Esophagus muscularis mucosa (tissue), 4 donors: Measurements from ENCODE around the gene NINJ1.

ENCODE experiments used
- CTCF ChIP-seq, 3 experiments: fragments of 200-600 bp in 2 of 3; fragments of 450-650 bp in 1 of 3; sonication (generic) in 2 of 3; IDR thresholded peaks; one replicate each; pipeline ENCODE4 v1.5.1; 2017 to 2019; ENCODE audit warnings: antibody characterized with exemption in 3 of 3, mild to moderate bottlenecking in 2 of 3, moderate library complexity in 1 of 3
- EP300 ChIP-seq: sonication (generic); formaldehyde crosslinking; IDR thresholded peaks from one replicate; pipeline ENCODE4 v1.6.1; 2017; ENCODE audit warnings: antibody characterized with exemption
- POLR2A ChIP-seq: fragments of 450-650 bp; IDR thresholded peaks from one replicate; pipeline ENCODE4 v1.6.1; 2017; ENCODE audit warnings: antibody characterized with exemption, moderate library complexity, mild to moderate bottlenecking, low read depth
- POLR2AphosphoS5 ChIP-seq, 2 donors: sonication (generic); formaldehyde crosslinking; IDR thresholded peaks; one replicate each; pipeline ENCODE4 v1.6.1; 2017; ENCODE audit warnings: antibody characterized with exemption in 2 of 2

- TF ChIP-seq POLR2AphosphoS5 (IDR thresholded peaks at IDR 0.05) = no peak
- no peak for TF ChIP-seq CTCF (IDR thresholded peaks at IDR 0.05)
- no peak for TF ChIP-seq POLR2A
- TF ChIP-seq EP300 = no peak
These were observed 38.8 kb upstream of the NINJ1 start for GRCh38 chr9:93172666-93173364.
